HG03571 (cell line): ENCODE data around the gene GALNT18.

Source experiments
- ATAC-seq: cut with Tn5 transposase; IDR thresholded peaks from one replicate; pipeline ENCODE4 v1.9.1; 2021; ENCODE audit not compliant: unreplicated experiment

GALNT18 gene

GRCh38 chr11:11533751-11534150 is 88.1 kb downstream of the GALNT18 start:
- no peak for ATAC-seq

- no peak for ATAC-seq
Measured at GRCh38 chr11:11533057-11533456, 88.7 kb downstream of the GALNT18 start.

- ATAC-seq = no peak
Measured at GRCh38 chr11:11532574-11532973, 89.2 kb downstream of the GALNT18 start.

DNA sequence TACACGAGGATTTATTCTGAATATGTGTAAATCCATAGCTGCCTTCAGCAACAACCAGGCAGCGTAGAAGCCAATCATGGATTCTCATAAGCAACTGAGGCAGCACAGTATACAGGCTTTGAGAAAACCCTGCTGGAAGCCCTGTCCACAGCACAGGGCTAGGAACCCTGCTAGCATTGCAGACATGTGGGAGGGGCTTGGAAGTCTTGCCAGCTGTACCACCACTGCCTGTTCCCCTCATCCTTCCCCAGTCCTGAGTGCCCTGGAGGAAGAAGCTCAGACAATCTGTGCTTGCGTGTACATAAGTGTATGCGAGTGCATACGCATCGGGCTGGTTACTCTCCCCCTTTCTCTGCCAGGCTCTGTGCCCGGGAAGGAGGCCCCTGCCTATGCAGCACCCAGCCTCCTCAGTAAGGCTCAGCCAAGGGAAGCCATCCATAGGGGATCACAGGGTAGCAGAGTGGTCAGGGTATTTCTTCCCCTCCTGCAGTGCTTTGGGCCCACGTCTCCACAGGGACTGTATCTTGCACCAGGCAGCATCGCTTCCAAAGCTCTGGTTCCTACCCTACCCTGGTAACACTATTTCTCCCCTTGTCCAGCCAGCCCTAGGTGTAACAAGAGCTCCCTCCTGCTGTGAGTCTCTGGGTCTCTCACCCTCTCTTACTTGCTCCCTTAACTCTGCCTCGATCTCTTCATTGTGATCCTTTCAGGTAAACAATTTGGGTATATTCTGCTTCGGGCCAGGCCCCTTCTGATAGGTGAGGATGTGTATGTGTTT is 90.5 kb downstream of the GALNT18 start:
- ATAC-seq = no peak

- ATAC-seq = no peak
Measured at GRCh38 chr11:11528986-11529385, 92.8 kb downstream of the GALNT18 start.

DNA sequence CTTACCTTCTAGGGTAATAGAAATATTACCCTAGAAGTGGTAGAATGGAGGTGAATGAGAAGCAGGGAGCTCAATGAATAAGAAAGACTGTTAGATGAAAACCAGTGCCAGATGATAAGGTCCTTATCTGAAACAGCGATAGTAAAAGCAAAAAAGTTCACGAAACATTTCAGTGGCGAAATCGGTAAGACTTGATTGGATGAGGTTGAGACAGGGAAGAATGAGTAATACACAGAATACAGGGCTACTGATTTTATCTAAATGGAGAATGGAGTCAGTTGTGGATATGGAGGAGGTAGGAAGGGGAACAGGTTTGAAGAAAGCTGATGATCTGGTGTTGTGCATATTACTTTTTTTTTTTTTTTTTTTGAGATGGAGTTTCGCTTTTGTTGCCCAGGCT is 96.5 kb downstream of the GALNT18 start:
- no peak for ATAC-seq

DNA sequence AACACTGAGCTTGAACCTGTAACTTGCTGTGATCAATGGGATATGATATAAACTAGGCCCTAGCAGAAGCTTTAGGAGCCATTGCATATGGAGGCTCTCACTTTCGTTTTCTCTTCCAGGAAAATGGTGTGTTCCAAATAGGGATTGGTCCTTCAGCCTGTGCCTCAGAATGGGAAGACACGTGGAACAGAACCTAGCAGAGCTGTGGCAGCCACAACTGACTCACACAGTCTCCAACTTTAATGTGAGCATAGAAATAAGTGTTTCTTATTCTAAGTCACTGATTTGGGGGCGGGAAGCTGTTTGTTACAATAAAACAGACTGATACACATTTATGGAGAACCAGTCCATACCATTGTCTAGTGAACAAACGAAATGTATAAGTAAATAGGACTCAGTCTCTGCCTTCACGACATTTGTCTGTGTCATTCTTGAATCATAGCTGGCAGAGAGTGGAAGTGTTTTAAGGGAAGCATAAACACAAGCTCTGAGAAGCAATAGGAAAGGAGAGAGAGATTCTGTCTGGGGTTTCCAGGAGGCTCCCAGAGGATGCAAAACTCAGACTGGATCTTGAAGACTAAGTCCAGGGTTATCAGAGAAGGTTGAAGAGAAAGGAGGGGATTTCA is 97.3 kb downstream of the GALNT18 start:
- ATAC-seq = no peak

GRCh38 chr11:11522591-11522990 is 99.2 kb downstream of the GALNT18 start:
- no peak for ATAC-seq

DNA sequence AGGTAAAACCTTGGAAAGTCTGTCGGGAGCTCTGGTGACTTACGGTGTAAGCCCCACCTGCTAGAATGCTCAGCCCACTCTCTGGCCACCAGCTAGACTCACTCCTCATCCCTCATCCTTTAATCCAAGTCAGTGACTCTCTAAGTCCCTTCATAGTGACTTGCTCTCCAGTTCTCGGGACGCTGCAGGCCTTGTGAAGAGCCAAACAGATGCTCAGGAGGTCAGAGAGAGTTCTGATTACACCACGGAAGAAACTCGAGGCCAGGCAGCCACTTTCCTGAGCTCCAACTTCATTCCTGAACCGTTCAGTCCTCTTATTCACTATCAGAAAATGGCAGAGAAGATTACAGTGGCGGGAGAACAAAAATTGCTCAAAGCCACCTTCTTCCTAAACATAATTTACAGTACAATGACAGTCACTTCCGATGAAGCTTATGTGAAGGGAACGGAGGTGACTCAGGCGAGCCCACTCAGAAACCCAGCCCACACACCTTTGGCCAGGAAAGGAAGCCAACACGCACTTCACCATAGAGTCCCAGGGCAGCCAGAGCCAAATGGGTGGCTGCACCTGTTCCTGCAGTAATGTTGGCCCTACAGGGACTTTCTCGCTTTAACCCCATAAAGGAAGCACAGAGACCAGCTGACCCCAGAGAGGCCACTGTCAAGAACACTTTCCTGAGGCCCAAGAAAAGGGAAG is 100.4 kb downstream of the GALNT18 start:
- ATAC-seq = no peak

GRCh38 chr11:11520231-11521015 is 101.4 kb downstream of the GALNT18 start:
- no peak for ATAC-seq

DNA sequence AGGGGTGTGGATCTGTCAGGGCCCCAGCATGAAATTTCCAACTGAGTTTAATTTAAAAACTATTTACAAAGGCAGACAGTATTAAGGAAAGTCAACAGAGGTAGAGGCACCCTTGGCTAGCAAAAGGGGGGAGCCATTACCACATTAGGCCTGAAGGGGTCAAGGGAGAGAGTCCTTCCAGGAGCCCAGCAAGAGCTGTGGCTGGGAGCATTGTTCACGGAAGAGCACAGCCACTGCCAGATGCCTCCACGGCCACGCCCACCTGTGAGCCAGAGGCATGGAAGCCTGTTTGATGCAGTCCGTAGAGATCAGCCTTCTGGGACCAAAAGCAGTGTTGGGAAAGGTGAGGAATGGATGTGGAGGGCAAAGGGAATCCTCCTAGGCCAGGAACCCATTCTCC is 102.6 kb downstream of the GALNT18 start:
- ATAC-seq = no peak

- ATAC-seq = no peak
Measured at GRCh38 chr11:11514246-11514645, 107.6 kb downstream of the GALNT18 start.

DNA sequence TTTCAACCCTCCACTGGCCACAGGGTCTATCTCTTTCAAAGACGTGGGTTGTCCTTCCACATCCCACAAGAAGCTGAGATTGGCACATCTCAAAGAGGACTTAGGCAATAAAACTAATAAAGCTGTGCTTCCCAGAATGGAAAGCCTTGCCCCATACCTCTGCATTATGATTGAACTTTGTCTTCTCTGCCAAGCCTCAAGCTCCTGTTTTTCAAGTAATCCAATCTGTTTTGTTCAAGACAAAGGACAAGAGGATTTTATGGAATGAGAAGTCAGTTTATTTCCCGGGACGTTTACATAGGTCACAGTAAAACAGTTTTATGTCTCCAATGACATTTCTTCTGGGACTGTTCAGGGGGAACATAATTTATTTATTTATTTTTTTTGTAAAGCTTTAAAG is 108.4 kb downstream of the GALNT18 start:
- ATAC-seq = no peak

DNA sequence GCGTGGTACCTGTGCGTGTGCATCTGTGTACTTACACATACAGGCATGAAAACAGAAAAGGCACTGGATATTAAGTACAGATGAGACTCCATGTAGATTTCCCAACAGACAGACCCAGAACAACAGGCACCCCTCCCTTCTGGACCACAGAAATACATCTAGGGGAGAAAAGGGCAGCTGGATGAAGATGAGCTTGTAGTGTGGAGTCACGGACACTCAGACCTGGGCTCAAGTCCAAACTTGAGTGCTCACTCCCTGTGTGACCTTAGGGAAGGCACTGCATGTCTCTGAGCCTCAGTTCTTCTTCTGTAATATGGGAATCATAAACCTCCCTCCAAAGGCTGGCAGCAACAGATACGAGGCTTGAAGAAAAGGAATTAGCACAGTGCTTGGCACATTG is 108.9 kb downstream of the GALNT18 start:
- no peak for ATAC-seq

DNA sequence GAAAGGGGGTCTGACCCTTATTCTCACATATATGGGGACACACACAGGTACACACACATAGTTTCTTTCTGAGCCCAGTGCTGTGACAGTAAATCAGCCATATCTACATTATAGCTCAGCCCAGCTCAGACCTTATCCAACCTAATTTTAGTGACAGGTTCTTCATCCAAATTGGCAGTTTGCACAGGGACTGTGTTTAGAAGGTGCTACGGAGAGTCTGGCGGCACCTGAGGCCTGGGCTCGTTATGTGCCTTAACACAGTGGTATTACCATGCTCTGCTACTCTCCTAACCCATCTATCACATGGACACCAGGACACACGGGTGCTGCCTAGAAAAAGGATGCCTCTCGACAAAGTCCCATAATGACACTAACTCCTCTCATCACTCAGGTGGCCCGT is 109.3 kb downstream of the GALNT18 start:
- ATAC-seq = no peak

DNA sequence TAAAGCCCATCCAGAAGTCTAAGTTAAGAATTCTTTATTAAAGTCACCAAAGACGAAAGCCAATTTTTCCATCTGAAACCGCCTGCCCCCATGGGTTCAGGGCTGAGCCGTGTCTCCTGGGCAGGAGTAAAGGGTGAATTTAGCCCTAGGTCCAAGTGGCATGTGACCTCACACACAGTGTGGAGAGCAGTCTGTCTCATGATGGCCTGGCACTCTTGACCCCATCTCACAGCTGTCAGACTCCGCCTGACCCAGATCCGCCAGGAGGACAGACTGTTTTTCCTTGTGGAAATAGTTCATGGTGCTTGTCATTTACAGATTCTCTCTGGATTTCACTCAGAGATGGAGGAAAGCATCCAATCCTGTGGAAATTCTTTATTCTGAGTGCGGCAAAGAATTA is 109.7 kb downstream of the GALNT18 start:
- ATAC-seq = no peak

DNA sequence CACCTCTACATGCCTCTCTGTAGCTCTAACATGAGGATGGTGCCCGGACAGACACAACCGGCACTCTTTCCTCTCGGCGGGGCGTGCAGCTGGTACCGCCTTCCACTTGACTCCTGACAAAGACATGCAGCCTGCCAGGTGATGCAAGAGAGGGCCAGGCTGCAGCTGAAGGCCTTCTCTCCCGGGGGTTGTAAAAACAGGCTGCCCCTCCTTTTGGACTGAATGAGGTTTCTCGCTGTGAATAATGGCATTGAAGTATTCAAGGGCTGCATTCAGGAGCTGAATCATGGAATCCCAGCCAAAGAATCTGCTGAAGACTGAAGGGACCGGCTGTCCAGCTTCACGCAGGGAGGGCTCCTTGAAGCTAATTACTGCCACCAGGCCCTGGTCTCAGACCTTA is 110.9 kb downstream of the GALNT18 start:
- no peak for ATAC-seq

DNA sequence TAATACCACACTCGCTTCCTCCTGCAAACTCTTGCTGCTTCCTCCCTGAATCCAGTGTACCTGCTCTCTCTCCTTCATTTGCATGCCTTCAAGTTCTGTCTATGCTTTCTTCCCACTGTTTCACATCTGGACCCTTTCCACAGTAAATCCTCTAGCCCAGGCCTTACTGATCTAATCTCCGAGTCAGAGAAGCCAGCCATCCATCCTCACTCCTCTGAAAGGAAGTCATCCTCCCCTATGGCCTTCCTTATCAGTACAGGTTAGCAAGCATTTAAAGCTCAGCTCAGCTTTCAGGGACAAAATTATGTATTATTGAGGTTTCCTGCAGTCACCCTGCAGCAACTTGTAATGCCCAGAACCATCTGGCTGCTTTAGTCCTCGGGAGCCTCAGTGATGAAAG is 116.1 kb downstream of the GALNT18 start:
- ATAC-seq = no peak

GRCh38 chr11:11505190-11505589 is 116.6 kb downstream of the GALNT18 start:
- no peak for ATAC-seq

- no peak for ATAC-seq
Measured at GRCh38 chr11:11504071-11504470, 117.7 kb downstream of the GALNT18 start.

DNA sequence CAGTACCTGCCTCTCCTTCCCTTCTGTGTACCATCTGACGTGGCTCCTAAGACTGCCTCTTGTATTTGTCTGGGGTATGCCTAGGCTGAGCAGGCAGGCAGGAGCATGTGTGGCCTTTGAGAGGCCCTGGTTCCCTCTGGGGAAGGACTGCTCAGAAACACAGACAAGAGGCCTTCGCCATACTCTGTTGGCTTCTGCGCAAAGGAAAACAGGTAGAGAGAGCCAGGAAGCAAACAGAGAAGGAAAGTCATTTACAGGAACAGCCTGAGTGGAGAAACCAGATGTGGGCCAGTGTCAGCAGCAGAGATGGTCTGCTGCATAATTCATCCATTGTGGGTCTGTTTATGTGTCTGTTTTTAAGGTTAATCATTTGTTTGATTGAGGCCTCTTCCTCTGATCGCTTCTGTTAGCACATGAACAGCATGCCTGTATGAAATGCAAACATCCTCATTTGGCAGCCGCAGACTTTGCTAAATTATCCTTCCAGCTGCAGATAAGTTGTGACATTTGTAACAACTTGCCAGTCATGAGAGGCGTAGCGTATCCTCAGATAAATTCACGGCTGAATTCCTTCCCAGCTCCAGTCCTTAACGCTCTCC is 119.4 kb downstream of the GALNT18 start:
- no peak for ATAC-seq
